Activated T-helper 1 cell treated with anti-CD3 and anti-CD28 coated beads, Interleukin-12 subunit alpha, Interleukin-12 subunit beta, Interleukin-2, Interleukin-4 antibody, amounts not matched to agents 30 ng/mL and 10 ng/mL and 1 ng/mL, durations not matched to agents 14 hours and 24 hours and 36 hours (primary cell): ENCODE measurements around the gene UPF2. TPM values are rescaled to one million over a fixed set of nuclear protein-coding genes. Genes with fewer than 3 reads are reported as not detected.
"Not testable (repeated sequence)": the region's sequence is repeated elsewhere in the genome, so short reads cannot be mapped to it uniquely, and the experiment has no call there.

Experiments used
- DNase-seq: peaks from one replicate; pipeline ENCODE4 v3.0.0; 2021; ENCODE audit warnings: low spot score
- H3K27ac Mint-ChIP-seq: one replicate; pipeline ENCODE4 v1.8.0; 2021; ENCODE audit warnings: mild to moderate bottlenecking, mixed read lengths
- H3K27me3 Mint-ChIP-seq: one replicate; pipeline ENCODE4 v1.8.0; 2022; ENCODE audit warnings: mild to moderate bottlenecking, moderate library complexity, mixed read lengths; ENCODE audit not compliant: insufficient read depth
- H3K36me3 Mint-ChIP-seq: one replicate; pipeline ENCODE4 v1.8.0; 2021; ENCODE audit warnings: low read depth, mixed read lengths
- H3K4me1 Mint-ChIP-seq: one replicate; pipeline ENCODE4 v1.8.0; 2021; ENCODE audit warnings: low read depth, mixed read lengths
- H3K4me3 Mint-ChIP-seq: one replicate; pipeline ENCODE4 v1.8.0; 2021; ENCODE audit warnings: mild to moderate bottlenecking, moderate library complexity, mixed read lengths
- H3K9me3 Mint-ChIP-seq: one replicate; pipeline ENCODE4 v1.8.0; 2021; ENCODE audit warnings: mixed read lengths
- intact Hi-C: fragments of 100-400 bp; cut with micrococcal nuclease; formaldehyde crosslinking; loops from one replicate; pipeline ENCODE4 v1.15.1; 2024
- total RNA-seq: library from RNA; stranded (reverse); gene quantifications from 2 replicates; pipeline ENCODE4 v1.2.3, GENCODE V29; 2022

UPF2 gene
- total RNA-seq, 1 donor from 2014 or later, result 43.6 TPM

- no peak overlapping the region for H3K27ac Mint-ChIP-seq
- peaks cover 17% of the 10 kb centered on the region for H3K36me3 Mint-ChIP-seq
- no peaks in the 10 kb centered on the region for H3K9me3 Mint-ChIP-seq
- no peaks in the 10 kb centered on the region for H3K27me3 Mint-ChIP-seq
- peaks cover 11% of the 10 kb centered on the region for H3K4me1 Mint-ChIP-seq
- intact Hi-C loops, result no loop called here
- DNase-seq, result no peak
- H3K4me3 Mint-ChIP-seq, result no peak overlapping the region
These were observed 53.7 kb downstream of the UPF2 start for GRCh38 chr10:11988924-11989323.

DNA sequence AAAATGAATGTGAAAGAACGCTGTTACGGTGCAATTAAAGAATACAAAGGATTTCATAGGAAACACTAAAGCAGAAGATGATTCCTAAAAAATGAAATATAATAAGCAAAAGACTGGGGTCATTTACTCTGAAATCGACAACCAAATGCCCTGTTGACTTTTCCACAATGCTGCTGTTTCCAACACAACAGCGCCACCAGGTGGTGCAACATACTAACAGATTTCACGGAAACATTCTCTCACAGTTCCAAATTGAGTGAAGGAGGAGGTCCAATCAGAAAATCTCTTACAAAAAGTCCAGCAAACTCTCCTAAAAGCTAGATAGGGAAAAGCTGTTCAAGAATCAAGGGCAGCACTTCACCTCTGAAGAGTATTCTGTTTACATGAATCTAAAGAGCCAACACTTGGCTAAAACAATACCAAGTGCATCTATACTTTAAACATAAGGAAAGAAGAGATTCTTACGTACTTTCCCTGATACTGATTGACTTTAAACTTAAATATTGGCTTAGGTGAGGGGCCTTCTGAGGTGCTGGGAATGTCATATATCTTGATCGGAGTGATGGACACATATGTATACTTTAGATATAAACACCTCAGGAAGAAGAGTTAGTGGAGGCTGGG lies 55.9 kb downstream of the UPF2 start:
- DNase-seq, result peak; percentile 59
- H3K9me3 Mint-ChIP-seq, result no peaks in the 10 kb centered on the region
- intact Hi-C loops, result loop anchor here (1.0 kb wide), 2 partner anchors 203 to 471 kb away; no protein-coding TSS in a partner anchor
- peaks cover 11% of the 10 kb centered on the region for H3K36me3 Mint-ChIP-seq
- H3K27me3 Mint-ChIP-seq, result no peaks in the 10 kb centered on the region
- H3K4me1 Mint-ChIP-seq, result peaks cover 8% of the 10 kb centered on the region
- no peak overlapping the region for H3K27ac Mint-ChIP-seq
- H3K4me3 Mint-ChIP-seq, result no peak overlapping the region

DNA sequence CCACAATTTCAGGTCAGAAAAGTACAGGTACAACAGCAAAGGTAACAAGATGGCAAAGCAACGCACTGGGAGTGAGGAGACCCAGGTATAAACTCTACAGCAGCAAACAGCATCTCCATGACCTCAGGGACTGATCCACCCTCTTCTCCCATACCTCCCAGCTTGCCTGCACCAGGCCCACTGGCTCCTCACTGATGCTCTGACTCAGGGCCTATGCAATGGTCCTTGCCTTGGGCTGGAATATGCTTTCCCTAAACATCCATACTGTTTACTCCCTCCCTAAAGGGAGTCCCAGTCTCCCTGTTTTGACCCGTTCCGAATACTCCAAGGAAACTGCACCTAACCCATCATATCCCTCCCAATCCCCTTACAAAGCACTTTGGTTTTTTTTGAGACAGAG lies 60.4 kb downstream of the UPF2 start:
- Mint-ChIP-seq H3K36me3 (peaks cover 22% of the 10 kb centered on the region), H3K4me3 (no peak overlapping the region), H3K4me1 (peaks cover 8% of the 10 kb centered on the region), H3K27ac (no peak overlapping the region), H3K27me3 (no peaks in the 10 kb centered on the region), H3K9me3 (no peaks in the 10 kb centered on the region)
- no peak for DNase-seq
- intact Hi-C loops, result no loop called here

DNA sequence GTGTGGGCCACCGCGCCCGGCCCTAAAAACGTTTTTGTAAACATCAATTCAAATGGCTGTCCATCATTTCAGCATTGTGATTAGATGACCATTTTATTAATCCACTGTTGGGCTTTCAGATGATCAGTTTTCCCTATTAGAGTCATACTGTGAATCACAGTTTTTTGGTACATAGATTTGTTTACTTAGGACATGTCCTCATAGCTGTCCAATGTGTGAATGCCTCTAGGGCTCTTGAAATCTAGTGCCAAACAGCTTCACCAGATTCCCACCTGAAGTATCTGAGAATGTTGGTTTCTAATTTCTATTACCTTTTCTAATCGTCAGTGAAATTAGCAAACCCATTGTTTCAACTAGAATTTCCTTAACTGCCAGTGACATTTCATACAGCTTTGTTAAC lies 66.8 kb downstream of the UPF2 start:
- peaks cover 2% of the 10 kb centered on the region for H3K9me3 Mint-ChIP-seq
- no peaks in the 10 kb centered on the region for H3K27me3 Mint-ChIP-seq
- DNase-seq, result no peak
- no peaks in the 10 kb centered on the region for H3K4me1 Mint-ChIP-seq
- no peak overlapping the region for H3K27ac Mint-ChIP-seq
- H3K4me3 Mint-ChIP-seq, result no peak overlapping the region
- peaks cover 46% of the 10 kb centered on the region for H3K36me3 Mint-ChIP-seq
- intact Hi-C loops, result no loop called here

DNA sequence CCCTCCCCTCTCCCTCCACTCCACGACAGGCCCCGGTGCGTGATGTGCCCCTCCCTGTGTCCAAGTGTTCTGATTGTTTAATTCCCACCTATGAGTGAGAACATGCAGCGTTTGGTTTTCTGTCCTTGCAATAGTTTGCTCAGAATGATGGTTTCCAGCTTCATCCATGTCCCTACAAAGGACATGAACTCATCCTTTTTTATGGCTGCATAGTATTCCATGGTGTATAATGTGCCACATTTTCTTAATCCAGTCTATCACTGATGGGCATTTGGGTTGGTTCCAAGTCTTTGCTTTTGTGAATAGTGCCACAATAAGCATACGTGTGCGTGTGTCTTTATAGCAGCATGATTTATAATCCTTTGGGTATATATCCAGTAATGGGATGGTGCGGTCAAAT lies 70.1 kb downstream of the UPF2 start:
- H3K9me3 Mint-ChIP-seq, H3K4me3 Mint-ChIP-seq, DNase-seq, H3K4me1 Mint-ChIP-seq, H3K27me3 Mint-ChIP-seq, intact Hi-C loops, H3K27ac Mint-ChIP-seq: not testable (repeated sequence)
- peaks cover 40% of the 10 kb centered on the region for H3K36me3 Mint-ChIP-seq

DNA sequence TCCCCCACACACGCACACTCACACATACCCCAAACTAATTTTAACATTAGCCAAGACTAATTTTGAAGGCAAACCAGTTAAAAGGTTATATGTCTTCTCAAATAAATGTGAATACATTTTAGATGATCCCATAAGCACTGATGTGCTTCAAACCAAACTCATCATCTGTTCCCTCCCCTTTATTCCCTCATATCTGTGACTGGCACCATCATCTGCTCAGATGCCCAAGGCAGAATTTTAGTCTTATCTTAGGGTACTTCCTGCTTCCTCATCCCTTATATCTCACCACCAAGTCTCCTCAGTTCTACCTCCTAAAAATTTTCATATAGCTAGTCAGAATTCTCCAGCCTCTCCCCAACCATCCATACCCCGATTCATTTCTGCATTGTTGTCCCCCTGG lies 80.4 kb downstream of the UPF2 start:
- intact Hi-C loops, result no loop called here
- peak overlapping the region; percentile 18 for H3K27ac Mint-ChIP-seq
- H3K27me3 Mint-ChIP-seq, result no peaks in the 10 kb centered on the region
- no peak overlapping the region for H3K4me3 Mint-ChIP-seq
- peaks cover 6% of the 10 kb centered on the region for H3K9me3 Mint-ChIP-seq
- DNase-seq, result no peak
- no peaks in the 10 kb centered on the region for H3K4me1 Mint-ChIP-seq
- H3K36me3 Mint-ChIP-seq, result peaks cover 67% of the 10 kb centered on the region

- Mint-ChIP-seq H3K27ac (no peak overlapping the region), H3K36me3 (peaks cover 63% of the 10 kb centered on the region), H3K4me1 (no peaks in the 10 kb centered on the region), H3K4me3 (no peak overlapping the region), H3K9me3 (peaks cover 2% of the 10 kb centered on the region), H3K27me3 (no peaks in the 10 kb centered on the region)
- intact Hi-C loops, result no loop called here
- DNase-seq, result no peak
These were observed 80.8 kb downstream of the UPF2 start for GRCh38 chr10:11961771-11962170.

DNA sequence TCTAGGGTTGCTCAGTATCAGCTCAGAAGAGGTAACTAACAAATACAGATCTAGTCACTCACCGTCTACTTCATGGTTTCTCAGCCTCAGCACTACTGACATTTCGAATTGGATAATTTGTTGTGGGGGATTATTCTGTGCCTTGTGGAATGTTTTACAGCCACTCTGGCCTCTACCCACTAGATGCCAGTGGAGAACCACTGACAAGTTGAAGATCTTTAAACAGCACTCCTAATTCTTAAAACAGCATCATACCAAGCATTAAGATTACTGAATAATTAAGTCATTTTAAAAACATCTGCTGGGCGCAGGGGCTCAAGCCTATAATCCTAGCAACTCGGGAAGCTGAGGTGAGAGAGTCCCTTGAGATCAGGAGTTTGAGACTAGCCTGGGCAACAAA lies 82.6 kb downstream of the UPF2 start:
- no peak overlapping the region for H3K4me3 Mint-ChIP-seq
- H3K4me1 Mint-ChIP-seq, result no peaks in the 10 kb centered on the region
- intact Hi-C loops, result no loop called here
- H3K9me3 Mint-ChIP-seq, result no peaks in the 10 kb centered on the region
- no peak for DNase-seq
- no peak overlapping the region for H3K27ac Mint-ChIP-seq
- no peaks in the 10 kb centered on the region for H3K27me3 Mint-ChIP-seq
- H3K36me3 Mint-ChIP-seq, result peaks cover 56% of the 10 kb centered on the region

GRCh38 chr10:11958956-11959355 lies 83.7 kb downstream of the UPF2 start:
- intact Hi-C loops, result no loop called here

DNA sequence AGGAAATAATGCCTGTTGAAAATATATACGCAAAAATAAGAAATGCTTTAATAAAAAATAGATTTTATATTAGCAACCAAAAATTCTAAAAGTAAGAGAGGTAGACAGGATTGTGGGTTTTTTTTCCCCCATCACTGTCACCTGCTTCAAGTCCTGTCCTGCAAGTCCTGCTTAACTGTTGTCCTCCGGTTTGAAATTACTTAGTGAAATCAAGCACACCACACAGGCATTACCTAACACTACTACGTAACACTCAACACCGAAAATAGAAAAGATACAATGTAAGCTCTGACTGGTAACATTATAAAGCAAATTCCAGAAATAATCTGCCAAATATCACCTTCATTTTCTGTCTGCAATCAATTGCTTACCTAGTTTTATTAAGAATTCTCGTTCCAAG lies 90.9 kb downstream of the UPF2 start:
- Mint-ChIP-seq H3K4me1 (peaks cover 12% of the 10 kb centered on the region), H3K9me3 (no peaks in the 10 kb centered on the region), H3K4me3 (no peak overlapping the region), H3K27me3 (no peaks in the 10 kb centered on the region), H3K27ac (no peak overlapping the region), H3K36me3 (peaks cover 27% of the 10 kb centered on the region)
- DNase-seq, result no peak
- intact Hi-C loops, result no loop called here

More at GRCh38 chr10:11958956-11959355, 83.7 kb downstream of the UPF2 start:
- Mint-ChIP-seq H3K27ac (no peak overlapping the region), H3K4me3 (no peak overlapping the region), H3K4me1 (no peaks in the 10 kb centered on the region), H3K36me3 (peaks cover 51% of the 10 kb centered on the region), H3K27me3 (no peaks in the 10 kb centered on the region), H3K9me3 (no peaks in the 10 kb centered on the region)
- no peak for DNase-seq

- DNase-seq, result no peak
- H3K9me3 Mint-ChIP-seq, result no peaks in the 10 kb centered on the region
- no peaks in the 10 kb centered on the region for H3K27me3 Mint-ChIP-seq
- no peak overlapping the region for H3K4me3 Mint-ChIP-seq
- no peak overlapping the region for H3K27ac Mint-ChIP-seq
- intact Hi-C loops, result no loop called here
- peaks cover 24% of the 10 kb centered on the region for H3K36me3 Mint-ChIP-seq
- H3K4me1 Mint-ChIP-seq, result peaks cover 12% of the 10 kb centered on the region
These were observed 92.1 kb downstream of the UPF2 start for GRCh38 chr10:11950325-11951018.

- H3K4me3 Mint-ChIP-seq, result no peak overlapping the region
- DNase-seq, result no peak
- H3K36me3 Mint-ChIP-seq, result peaks cover 29% of the 10 kb centered on the region
- intact Hi-C loops, result loop anchor here (10.0 kb wide), 1 partner anchor 164 kb away; no protein-coding TSS in a partner anchor
- no peaks in the 10 kb centered on the region for H3K9me3 Mint-ChIP-seq
- H3K27ac Mint-ChIP-seq, result peak overlapping the region; percentile 10
- peaks cover 12% of the 10 kb centered on the region for H3K4me1 Mint-ChIP-seq
- no peaks in the 10 kb centered on the region for H3K27me3 Mint-ChIP-seq
These were observed 93.5 kb downstream of the UPF2 start for GRCh38 chr10:11949152-11949551.

DNA sequence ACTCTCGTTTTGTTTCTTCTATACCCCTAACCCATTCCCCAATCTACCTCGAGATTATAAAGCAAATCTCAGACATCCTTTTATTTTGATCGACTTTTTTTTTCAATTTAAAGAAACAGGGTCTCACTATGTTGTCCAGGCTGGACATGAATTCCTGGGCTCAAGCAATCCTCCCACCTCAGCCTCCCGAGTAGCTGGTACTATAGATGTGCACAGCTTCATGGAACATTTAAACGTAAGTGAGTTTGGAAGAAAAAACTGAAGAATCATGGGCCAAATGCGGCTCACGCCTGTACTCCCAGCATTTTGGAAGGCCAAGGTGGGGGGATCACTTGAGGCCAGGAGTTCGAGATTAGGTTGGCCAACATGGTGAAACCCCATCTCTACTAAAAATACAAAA lies 96.0 kb downstream of the UPF2 start:
- intact Hi-C loops, result loop anchor here (10.0 kb wide), 1 partner anchor 162 kb away; no protein-coding TSS in a partner anchor
- Mint-ChIP-seq H3K27ac (no peak overlapping the region), H3K9me3 (no peaks in the 10 kb centered on the region), H3K27me3 (no peaks in the 10 kb centered on the region), H3K4me3 (no peak overlapping the region), H3K36me3 (peaks cover 41% of the 10 kb centered on the region), H3K4me1 (peaks cover 12% of the 10 kb centered on the region)
- no peak for DNase-seq
